ENCODE data around the gene NLRC5.

The NLRC5 gene

GRCh38 chr16:57042157-57043111 lies 53.1 kb downstream of the NLRC5 start:
- H3K9me3 ChIP-seq (ENCODE audit: control insufficient read depth, insufficient read depth, low read length), result no peaks in the 10 kb centered on the region
- H3K4me1 ChIP-seq (ENCODE audit: control insufficient read depth, insufficient read depth, low read length), result peaks cover 3% of the 10 kb centered on the region; the same call in 1 of the 2 replicates
- H3K4me3 ChIP-seq (ENCODE audit: low read depth, low read length), result no peak overlapping the region
- H3K27me3 ChIP-seq (ENCODE audit: control insufficient read depth, insufficient read depth, low read length), result no peaks in the 10 kb centered on the region
- no peak overlapping the region for H3K9ac ChIP-seq (ENCODE audit: low read depth, low read length)
- no peaks in the 10 kb centered on the region for H3K36me3 ChIP-seq (ENCODE audit: control insufficient read depth, insufficient read depth, low read length)
- H3K27ac ChIP-seq (ENCODE audit: low read depth, low read length), result no peak overlapping the region

- no peak overlapping the region for H3K9ac ChIP-seq (ENCODE audit: low read depth, low read length)
- H3K27me3 ChIP-seq (ENCODE audit: control insufficient read depth, insufficient read depth, low read length), result no peaks in the 10 kb centered on the region
- H3K4me1 ChIP-seq (ENCODE audit: control insufficient read depth, insufficient read depth, low read length), result peaks cover 3% of the 10 kb centered on the region; the same call in 1 of the 2 replicates
- no peak overlapping the region for H3K4me3 ChIP-seq (ENCODE audit: low read depth, low read length)
- H3K9me3 ChIP-seq (ENCODE audit: control insufficient read depth, insufficient read depth, low read length), result no peaks in the 10 kb centered on the region
- no peak overlapping the region for H3K27ac ChIP-seq (ENCODE audit: low read depth, low read length)
- no peaks in the 10 kb centered on the region for H3K36me3 ChIP-seq (ENCODE audit: control insufficient read depth, insufficient read depth, low read length)
Measured at GRCh38 chr16:57043248-57043647, 53.9 kb downstream of the NLRC5 start.

GRCh38 chr16:57044931-57045693 lies 55.8 kb downstream of the NLRC5 start:
- Histone ChIP-seq H3K9me3 (ENCODE audit: control insufficient read depth, insufficient read depth, low read length) (no peaks in the 10 kb centered on the region), H3K36me3 (ENCODE audit: control insufficient read depth, insufficient read depth, low read length) (no peaks in the 10 kb centered on the region), H3K4me3 (ENCODE audit: low read depth, low read length) (no peak overlapping the region), H3K9ac (ENCODE audit: low read depth, low read length) (no peak overlapping the region), H3K27ac (ENCODE audit: low read depth, low read length) (no peak overlapping the region), H3K4me1 (ENCODE audit: control insufficient read depth, insufficient read depth, low read length) (peaks cover 3% of the 10 kb centered on the region; the same call in 1 of the 2 replicates), H3K27me3 (ENCODE audit: control insufficient read depth, insufficient read depth, low read length) (no peaks in the 10 kb centered on the region)

GRCh38 chr16:57045694-57046381 lies 56.5 kb downstream of the NLRC5 start:
- no peak overlapping the region for H3K9ac ChIP-seq (ENCODE audit: low read depth, low read length)
- no peak overlapping the region for H3K27ac ChIP-seq (ENCODE audit: low read depth, low read length)
- no peaks in the 10 kb centered on the region for H3K9me3 ChIP-seq (ENCODE audit: control insufficient read depth, insufficient read depth, low read length)
- no peaks in the 10 kb centered on the region for H3K36me3 ChIP-seq (ENCODE audit: control insufficient read depth, insufficient read depth, low read length)
- H3K4me3 ChIP-seq (ENCODE audit: low read depth, low read length), result no peak overlapping the region
- no peaks in the 10 kb centered on the region for H3K27me3 ChIP-seq (ENCODE audit: control insufficient read depth, insufficient read depth, low read length)
- H3K4me1 ChIP-seq (ENCODE audit: control insufficient read depth, insufficient read depth, low read length), result peaks cover 3% of the 10 kb centered on the region; the same call in 1 of the 2 replicates

GRCh38 chr16:57048095-57048494 lies 58.7 kb downstream of the NLRC5 start:
- H3K36me3 ChIP-seq (ENCODE audit: control insufficient read depth, insufficient read depth, low read length), result no peaks in the 10 kb centered on the region
- no peak overlapping the region for H3K4me3 ChIP-seq (ENCODE audit: low read depth, low read length)
- H3K4me1 ChIP-seq (ENCODE audit: control insufficient read depth, insufficient read depth, low read length), result peaks cover 3% of the 10 kb centered on the region; the same call in 1 of the 2 replicates
- no peak overlapping the region for H3K9ac ChIP-seq (ENCODE audit: low read depth, low read length)
- H3K9me3 ChIP-seq (ENCODE audit: control insufficient read depth, insufficient read depth, low read length), result no peaks in the 10 kb centered on the region
- no peaks in the 10 kb centered on the region for H3K27me3 ChIP-seq (ENCODE audit: control insufficient read depth, insufficient read depth, low read length)
- no peak overlapping the region for H3K27ac ChIP-seq (ENCODE audit: low read depth, low read length)

DNA sequence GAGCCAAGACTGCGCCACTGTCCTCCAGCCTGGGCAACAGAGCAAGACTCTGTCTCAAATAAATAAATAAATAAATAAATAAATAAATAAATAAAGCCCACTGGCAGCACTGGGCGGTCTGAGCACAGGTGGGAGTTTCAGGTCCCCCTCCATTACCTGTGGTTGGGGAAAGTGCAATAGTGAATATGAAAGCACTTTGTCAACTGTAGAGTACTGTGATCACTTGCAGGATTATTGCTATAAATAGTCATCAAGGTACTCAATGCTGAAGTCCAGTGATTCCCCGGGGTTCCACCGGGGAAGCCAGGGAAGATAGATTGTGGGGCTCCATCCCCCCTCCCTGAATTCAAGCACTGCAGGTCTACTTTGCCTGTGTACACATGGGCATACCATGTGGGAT lies 60.3 kb downstream of the NLRC5 start:
- Histone ChIP-seq H3K27me3 (ENCODE audit: control insufficient read depth, insufficient read depth, low read length) (no peaks in the 10 kb centered on the region), H3K4me1 (ENCODE audit: control insufficient read depth, insufficient read depth, low read length) (peaks cover 3% of the 10 kb centered on the region; the same call in 1 of the 2 replicates), H3K9me3 (ENCODE audit: control insufficient read depth, insufficient read depth, low read length) (no peaks in the 10 kb centered on the region), H3K36me3 (ENCODE audit: control insufficient read depth, insufficient read depth, low read length) (no peaks in the 10 kb centered on the region), H3K27ac (ENCODE audit: low read depth, low read length) (no peak overlapping the region), H3K4me3 (ENCODE audit: low read depth, low read length) (no peak overlapping the region), H3K9ac (ENCODE audit: low read depth, low read length) (no peak overlapping the region)

GRCh38 chr16:57051696-57052228 lies 62.4 kb downstream of the NLRC5 start:
- Histone ChIP-seq H3K36me3 (ENCODE audit: control insufficient read depth, insufficient read depth, low read length) (no peaks in the 10 kb centered on the region), H3K9ac (ENCODE audit: low read depth, low read length) (no peak overlapping the region), H3K27me3 (ENCODE audit: control insufficient read depth, insufficient read depth, low read length) (no peaks in the 10 kb centered on the region)

DNA sequence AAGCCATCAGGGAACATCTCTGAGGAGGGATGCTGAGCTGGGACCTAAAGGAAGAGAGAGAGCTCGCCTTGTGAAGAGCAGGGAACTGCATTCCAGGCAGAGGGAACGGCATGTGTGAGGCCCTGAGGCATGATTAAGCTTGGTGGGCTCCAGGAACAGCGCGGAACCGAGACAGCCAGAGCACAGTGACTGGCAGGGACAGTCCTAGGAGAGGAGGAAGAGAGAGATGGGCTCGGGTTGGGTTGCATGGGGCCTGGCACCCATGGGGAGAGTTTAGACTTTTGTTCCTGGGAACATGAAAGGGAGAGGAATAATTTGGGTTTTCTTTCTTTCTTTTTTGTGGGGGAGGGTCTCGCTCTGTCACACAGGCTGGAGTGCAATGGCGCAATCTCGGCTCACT lies 63.8 kb downstream of the NLRC5 start:
- no peak overlapping the region for H3K27ac ChIP-seq (ENCODE audit: low read depth, low read length)
- H3K4me1 ChIP-seq (ENCODE audit: control insufficient read depth, insufficient read depth, low read length), result peaks cover 5% of the 10 kb centered on the region; the same call in 1 of the 2 replicates
- H3K9me3 ChIP-seq (ENCODE audit: control insufficient read depth, insufficient read depth, low read length), result no peaks in the 10 kb centered on the region
- no peaks in the 10 kb centered on the region for H3K27me3 ChIP-seq (ENCODE audit: control insufficient read depth, insufficient read depth, low read length)
- H3K4me3 ChIP-seq (ENCODE audit: low read depth, low read length), result no peak overlapping the region
- H3K9ac ChIP-seq (ENCODE audit: low read depth, low read length), result no peak overlapping the region
- no peaks in the 10 kb centered on the region for H3K36me3 ChIP-seq (ENCODE audit: control insufficient read depth, insufficient read depth, low read length)

More at GRCh38 chr16:57051696-57052228, 62.4 kb downstream of the NLRC5 start:
- H3K9me3 ChIP-seq (ENCODE audit: control insufficient read depth, insufficient read depth, low read length), result no peaks in the 10 kb centered on the region
- peaks cover 5% of the 10 kb centered on the region; the same call in 1 of the 2 replicates for H3K4me1 ChIP-seq (ENCODE audit: control insufficient read depth, insufficient read depth, low read length)
- no peak overlapping the region for H3K27ac ChIP-seq (ENCODE audit: low read depth, low read length)
- H3K4me3 ChIP-seq (ENCODE audit: low read depth, low read length), result no peak overlapping the region

DNA sequence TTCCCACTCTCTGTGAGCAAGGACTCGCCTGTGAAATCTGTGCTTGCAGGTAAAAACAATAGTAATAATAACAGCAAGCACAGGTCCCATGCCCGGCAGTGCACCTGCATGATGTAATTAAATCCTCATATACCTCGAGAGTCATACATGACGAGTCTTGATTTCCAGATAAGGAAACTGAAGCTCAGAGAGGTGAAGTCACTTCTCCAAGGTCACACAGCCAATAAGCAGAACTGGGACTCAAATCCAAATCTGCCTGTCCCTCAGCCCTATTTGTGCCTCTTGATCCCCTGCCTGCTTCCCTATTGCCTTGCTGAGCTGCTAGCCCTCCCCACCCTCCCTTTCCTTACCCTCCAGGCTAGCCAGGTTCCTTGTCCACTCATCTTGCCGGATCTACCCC lies 65.0 kb downstream of the NLRC5 start:
- H3K9me3 ChIP-seq (ENCODE audit: control insufficient read depth, insufficient read depth, low read length), result no peaks in the 10 kb centered on the region
- H3K9ac ChIP-seq (ENCODE audit: low read depth, low read length), result no peak overlapping the region
- H3K27me3 ChIP-seq (ENCODE audit: control insufficient read depth, insufficient read depth, low read length), result no peaks in the 10 kb centered on the region
- no peaks in the 10 kb centered on the region for H3K36me3 ChIP-seq (ENCODE audit: control insufficient read depth, insufficient read depth, low read length)
- H3K4me1 ChIP-seq (ENCODE audit: control insufficient read depth, insufficient read depth, low read length), result peaks cover 5% of the 10 kb centered on the region; the same call in 1 of the 2 replicates
- H3K27ac ChIP-seq (ENCODE audit: low read depth, low read length), result no peak overlapping the region
- no peak overlapping the region for H3K4me3 ChIP-seq (ENCODE audit: low read depth, low read length)

DNA sequence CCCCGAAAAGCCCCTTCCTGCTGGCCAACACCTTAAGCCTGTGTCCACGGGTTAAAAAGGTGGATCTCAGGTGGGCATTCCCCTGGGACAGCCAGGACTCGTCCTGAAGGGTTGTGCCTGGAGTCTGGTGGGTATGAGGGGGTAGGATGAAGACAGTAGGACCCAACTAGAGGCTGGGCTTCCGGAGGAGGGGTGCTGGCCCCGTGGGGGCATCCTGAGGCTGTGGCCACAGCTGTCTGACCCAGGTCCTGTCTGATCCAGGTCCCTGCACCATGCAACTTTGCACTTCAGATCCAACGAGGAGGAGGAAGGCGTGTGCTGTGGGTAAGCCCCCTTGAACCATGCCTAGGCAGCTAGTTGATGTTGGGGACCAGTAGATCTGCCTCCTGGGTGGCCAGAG lies 65.4 kb downstream of the NLRC5 start:
- Histone ChIP-seq H3K27ac (ENCODE audit: low read depth, low read length) (no peak overlapping the region), H3K9me3 (ENCODE audit: control insufficient read depth, insufficient read depth, low read length) (no peaks in the 10 kb centered on the region), H3K36me3 (ENCODE audit: control insufficient read depth, insufficient read depth, low read length) (no peaks in the 10 kb centered on the region)

More for the DNA sequence above, 65.4 kb downstream of the NLRC5 start:
- Histone ChIP-seq H3K27me3 (ENCODE audit: control insufficient read depth, insufficient read depth, low read length) (no peaks in the 10 kb centered on the region), H3K4me3 (ENCODE audit: low read depth, low read length) (no peak overlapping the region), H3K9ac (ENCODE audit: low read depth, low read length) (no peak overlapping the region), H3K4me1 (ENCODE audit: control insufficient read depth, insufficient read depth, low read length) (peaks cover 5% of the 10 kb centered on the region; the same call in 1 of the 2 replicates)
